Body of pancreas (tissue), 4 donors: Measurements from ENCODE around the gene FBXW12.

Experiments used
- CTCF ChIP-seq, 7 experiments: fragments of 450-650 bp in 4 of 7; fragments of 200-600 bp in 3 of 7; sonication (generic) in 3 of 7; IDR thresholded peaks; one replicate each; pipeline ENCODE4 v1.5.1; 2016 to 2019; ENCODE audit warnings: antibody characterized with exemption in 7 of 7
- POLR2A ChIP-seq, 3 donors: fragments of 450-650 bp; IDR thresholded peaks; one replicate each; pipeline ENCODE4 v1.6.1; 2016; ENCODE audit warnings: antibody characterized with exemption in 3 of 3, mild to moderate bottlenecking in 2 of 3

DNA sequence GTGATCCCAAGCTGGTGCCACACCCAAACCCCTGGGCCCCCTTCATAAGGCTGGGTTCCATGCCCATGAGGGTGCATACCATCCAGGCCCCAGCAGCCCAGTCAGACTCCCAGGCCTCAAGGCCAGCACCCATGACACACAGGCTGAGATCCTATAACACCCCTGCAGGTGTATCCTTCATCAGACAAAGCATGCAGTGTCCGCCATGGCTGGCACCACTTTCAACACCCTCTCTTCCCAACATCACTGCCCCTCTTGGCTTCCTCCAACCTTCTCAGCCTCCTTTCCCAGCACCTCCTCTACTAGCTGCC lies 64.4 kb downstream of the FBXW12 start:
- TF ChIP-seq CTCF (IDR thresholded peaks at IDR 0.05) (no peak), POLR2A (IDR thresholded peaks at IDR 0.05) (no peak)
